ENCODE measurements around the gene DACT3.

Gene DACT3

DNA sequence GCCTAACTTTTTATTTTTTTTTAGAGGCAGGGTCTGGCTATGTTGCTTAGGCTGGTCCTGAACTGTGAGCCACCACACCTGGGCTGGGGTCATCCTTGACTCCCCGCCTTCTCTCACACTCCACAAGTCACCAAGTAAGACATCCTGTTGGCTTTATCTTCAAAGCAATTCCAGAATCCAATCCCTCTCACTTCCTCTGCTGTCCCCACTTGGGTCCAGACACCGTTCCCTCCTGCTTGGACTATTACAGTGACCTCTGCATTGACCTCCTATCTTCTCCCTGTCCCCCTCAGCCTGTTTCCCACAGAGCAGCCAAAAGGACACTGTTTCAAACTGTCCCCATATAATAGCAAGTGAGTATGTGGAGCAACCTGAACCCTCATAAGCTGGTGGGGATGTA is 20.3 kb downstream of the DACT3 start:
- no peak overlapping the region for H3K27ac Mint-ChIP-seq

GRCh38 chr19:46639358-46640182 is 21.4 kb downstream of the DACT3 start:
- no peak for TF ChIP-seq CTCF (IDR thresholded peaks at IDR 0.05)
- H3K27me3 Mint-ChIP-seq (ENCODE audit: low read depth, poor library complexity): peaks cover 44% of the 10 kb centered on the region
- no peak overlapping the region for H3K27ac Mint-ChIP-seq
- H3K9me3 Mint-ChIP-seq: no peaks in the 10 kb centered on the region
- DNase-seq: peak; percentile 71
- H3K4me1 Mint-ChIP-seq: peaks cover 12% of the 10 kb centered on the region
- H3K36me3 Mint-ChIP-seq (ENCODE audit: low read depth): no peaks in the 10 kb centered on the region
- H3K4me3 Mint-ChIP-seq: no peak overlapping the region

More for the DNA sequence above, 20.3 kb downstream of the DACT3 start:
- H3K36me3 Mint-ChIP-seq (ENCODE audit: low read depth): peaks cover 2% of the 10 kb centered on the region
- H3K9me3 Mint-ChIP-seq: peaks cover 2% of the 10 kb centered on the region
- peaks cover 54% of the 10 kb centered on the region for H3K27me3 Mint-ChIP-seq (ENCODE audit: low read depth, poor library complexity)
- H3K4me3 Mint-ChIP-seq: peak overlapping the region; percentile 72
- no peak for DNase-seq
- H3K4me1 Mint-ChIP-seq: peaks cover 13% of the 10 kb centered on the region
- no peak for TF ChIP-seq CTCF (IDR thresholded peaks at IDR 0.05)

DNA sequence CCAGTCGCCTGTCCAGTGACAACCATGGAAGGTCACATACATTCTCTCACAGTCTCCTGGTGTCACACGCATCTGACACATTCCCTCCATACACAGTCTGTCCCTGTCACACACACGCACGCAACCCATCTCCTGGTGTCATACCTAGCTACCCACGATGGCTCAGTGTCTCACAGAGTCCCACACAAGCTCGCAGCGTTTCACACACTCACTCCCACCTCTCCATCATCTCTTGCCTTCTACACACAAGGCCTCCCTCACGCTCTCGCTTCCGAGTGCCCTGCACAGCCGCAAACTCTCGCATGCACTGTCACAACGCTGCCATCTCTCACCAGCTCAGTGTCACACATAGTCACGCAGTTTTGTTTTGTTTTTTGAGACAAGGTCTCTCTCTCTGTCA is 23.8 kb downstream of the DACT3 start:
- TF ChIP-seq CTCF (IDR thresholded peaks at IDR 0.05): no peak
- peaks cover 23% of the 10 kb centered on the region for H3K4me1 Mint-ChIP-seq
- peaks cover 25% of the 10 kb centered on the region for H3K27me3 Mint-ChIP-seq (ENCODE audit: low read depth, poor library complexity)
- H3K4me3 Mint-ChIP-seq: no peak overlapping the region
- H3K36me3 Mint-ChIP-seq (ENCODE audit: low read depth): no peaks in the 10 kb centered on the region
- no peak for DNase-seq
- no peaks in the 10 kb centered on the region for H3K9me3 Mint-ChIP-seq
- no peak overlapping the region for H3K27ac Mint-ChIP-seq

- H3K9me3 Mint-ChIP-seq: no peaks in the 10 kb centered on the region
- H3K27me3 Mint-ChIP-seq (ENCODE audit: low read depth, poor library complexity): peaks cover 21% of the 10 kb centered on the region
- peak within 1 kb of the TSS; percentile 74 for H3K4me3 Mint-ChIP-seq
- peak; percentile 58 for DNase-seq
- no peak within 1 kb of the TSS for H3K27ac Mint-ChIP-seq
- H3K4me1 Mint-ChIP-seq: peaks cover 34% of the 10 kb centered on the region
- TF ChIP-seq CTCF (IDR thresholded peaks at IDR 0.05): no peak
- H3K36me3 Mint-ChIP-seq (ENCODE audit: low read depth): no peaks in the 10 kb centered on the region
Measured at GRCh38 chr19:46635920-46636761, 24.8 kb downstream of the DACT3 start, which contains the start of gene GNG8. TSS of gene GNG8 (minus strand) at chr19:46636202. CDS start at chr19:46634682, 1,520 bp downstream.

DNA sequence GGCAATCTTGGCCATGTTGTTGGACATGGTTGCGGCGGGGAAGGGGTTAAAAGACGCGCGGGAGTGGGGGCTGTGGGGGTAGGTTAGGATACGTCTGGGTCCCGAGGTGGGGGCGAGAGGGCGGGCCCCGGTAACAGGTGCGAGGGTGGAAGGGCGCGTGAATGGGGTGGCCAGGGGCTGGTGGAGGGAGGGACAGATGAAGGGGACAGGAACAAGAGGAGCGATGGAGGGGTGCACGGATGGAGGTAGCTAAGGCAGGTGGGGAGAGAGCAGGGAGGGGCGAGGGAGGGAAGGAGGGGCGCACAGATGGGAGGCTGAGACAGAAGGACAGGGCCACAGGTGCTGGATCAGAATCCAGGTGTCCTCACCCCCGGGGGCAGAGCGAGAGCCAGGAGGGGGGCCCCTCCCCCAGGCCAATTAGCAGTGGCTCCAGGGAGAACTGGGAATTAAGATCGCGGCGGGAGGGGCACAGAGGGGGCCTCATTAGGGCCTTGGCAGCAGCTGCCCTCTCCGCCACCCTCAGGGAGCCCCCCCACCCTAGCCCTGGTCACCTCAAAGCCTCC is 26.2 kb downstream of the DACT3 start:
- no peaks in the 10 kb centered on the region for H3K36me3 Mint-ChIP-seq (ENCODE audit: low read depth)
- H3K4me1 Mint-ChIP-seq: peaks cover 41% of the 10 kb centered on the region
- H3K9me3 Mint-ChIP-seq: no peaks in the 10 kb centered on the region
- peak overlapping the region; percentile 74 for H3K4me3 Mint-ChIP-seq
- DNase-seq: no peak
- H3K27me3 Mint-ChIP-seq (ENCODE audit: low read depth, poor library complexity): peaks cover 9% of the 10 kb centered on the region
- no peak for TF ChIP-seq CTCF (IDR thresholded peaks at IDR 0.05)
- no peak overlapping the region for H3K27ac Mint-ChIP-seq

Measured in nephron progenitor cell (in vitro differentiated cells).